GM19193 (cell line): Measurements from ENCODE around the gene ERGIC3.

Experiments
- POLR2A ChIP-seq: IDR thresholded peaks from 4 replicates; pipeline ENCODE4 v1.6.1; 2011; ENCODE audit not compliant: insufficient read depth, insufficient read length; ENCODE audit errors: extremely low read depth

The ERGIC3 gene

GRCh38 chr20:35547329-35547728 is 5.5 kb downstream of the ERGIC3 start:
- no peak for TF ChIP-seq POLR2A

GRCh38 chr20:35551503-35551902 is 9.6 kb downstream of the ERGIC3 start:
- TF ChIP-seq POLR2A, result no peak

- TF ChIP-seq POLR2A, result no peak
These were observed 11.0 kb downstream of the ERGIC3 start for GRCh38 chr20:35552914-35553313.

GRCh38 chr20:35555951-35556645 is 14.2 kb downstream of the ERGIC3 start:
- TF ChIP-seq POLR2A, result no peak

GRCh38 chr20:35556871-35557270 is 15.0 kb downstream of the ERGIC3 start:
- no peak for TF ChIP-seq POLR2A

- TF ChIP-seq POLR2A, result no peak
These were observed 16.6 kb downstream of the ERGIC3 start for GRCh38 chr20:35558451-35558850.

- no peak for TF ChIP-seq POLR2A
These were observed 17.3 kb downstream of the ERGIC3 start for GRCh38 chr20:35559042-35559693.

GRCh38 chr20:35560105-35560511 is 18.2 kb downstream of the ERGIC3 start:
- TF ChIP-seq POLR2A, result no peak

- TF ChIP-seq POLR2A, result no peak
These were observed 18.7 kb downstream of the ERGIC3 start for GRCh38 chr20:35560541-35560940.

GRCh38 chr20:35561268-35561667 is 19.4 kb downstream of the ERGIC3 start:
- TF ChIP-seq POLR2A, result no peak

GRCh38 chr20:35561671-35562070 is 19.8 kb downstream of the ERGIC3 start:
- no peak for TF ChIP-seq POLR2A

GRCh38 chr20:35562541-35563110 is 20.7 kb downstream of the ERGIC3 start:
- no peak for TF ChIP-seq POLR2A

- TF ChIP-seq POLR2A, result no peak
These were observed 22.0 kb downstream of the ERGIC3 start for GRCh38 chr20:35563834-35564233.

GRCh38 chr20:35564905-35565304 is 23.0 kb downstream of the ERGIC3 start:
- no peak for TF ChIP-seq POLR2A

- TF ChIP-seq POLR2A, result no peak
These were observed 26.8 kb downstream of the ERGIC3 start for GRCh38 chr20:35568645-35569044.

- TF ChIP-seq POLR2A, result no peak
These were observed 29.7 kb downstream of the ERGIC3 start for GRCh38 chr20:35571555-35571954.
